ENCODE data around the gene LRRC8A.
"Not testable (repeated sequence)": the region's sequence is repeated elsewhere in the genome, so short reads cannot be mapped to it uniquely, and the experiment has no call there.

Gene LRRC8A

DNA sequence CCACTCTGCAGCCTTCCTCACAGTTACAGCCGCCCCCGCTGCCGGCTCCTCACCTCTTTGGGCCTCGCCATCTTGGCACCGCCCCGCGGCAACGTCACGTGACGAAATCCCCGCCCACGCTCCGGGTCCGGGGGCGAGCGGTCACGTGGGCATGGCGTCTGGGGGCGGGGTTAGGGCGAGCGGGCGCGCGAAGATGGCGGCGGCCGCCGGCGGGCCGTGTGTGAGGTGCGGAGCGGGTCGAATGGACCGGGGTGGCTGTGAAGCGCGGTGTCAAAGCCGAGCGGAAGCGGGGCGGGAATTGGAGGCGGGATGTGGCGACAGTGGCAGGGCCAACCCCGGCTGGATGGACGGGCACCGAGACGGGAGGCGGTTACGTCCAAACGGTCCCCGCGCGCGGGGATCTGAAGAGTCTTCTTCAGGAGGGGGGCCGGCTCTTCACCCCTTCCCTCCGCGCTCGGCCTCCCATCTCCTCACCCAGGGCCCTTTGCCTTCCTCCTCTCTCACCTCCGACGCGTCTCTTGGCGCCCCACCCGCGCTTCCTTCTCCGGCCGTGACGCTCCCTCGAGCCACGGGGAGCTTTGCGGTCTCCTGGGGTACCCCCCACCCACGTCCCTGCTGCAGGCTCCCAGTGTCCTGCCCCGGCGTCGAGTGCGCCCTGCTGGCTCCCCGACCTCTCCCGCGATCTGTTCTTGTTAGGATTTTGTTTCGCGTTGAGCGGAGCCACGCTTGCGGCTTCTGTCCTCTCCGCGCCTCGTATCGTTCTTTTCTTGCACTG is 65.8 kb downstream of the LRRC8A start, which contains the start of the genes DOLK and NUP188:
Gene DOLK, minus strand, starts transcription at position 77 of the 775 bp plus-strand sequence. CDS start 300 bp downstream, outside the sequence.
Gene NUP188, plus strand, starts transcription at position 173 of the 775 bp plus-strand sequence. Its CDS starts 21 bp downstream, at position 194.
- Histone ChIP-seq H2AFZ (ENCODE audit: low read depth, low read length) (peak within 1 kb of the TSS; percentile 100), H3K4me1 (ENCODE audit: control insufficient read depth, insufficient read depth, low read depth, low read length) (peaks cover 11% of the 10 kb centered on the region), H3K18ac (ENCODE audit: low read depth in 1 of 2, low read length in 2 of 2) (peak within 1 kb of the TSS; percentile 90 to 99), H4K91ac (ENCODE audit: low read length) (peak within 1 kb of the TSS; percentile 97), H3K36me3 (ENCODE audit: control insufficient read depth in 1 of 2, insufficient read depth in 2 of 2, low read depth in 1 of 2, low read length in 2 of 2) (peaks cover 41 to 46% of the 10 kb centered on the region in 2 experiments), H2BK15ac (ENCODE audit: low read depth, poor library complexity, severe bottlenecking) (peak within 1 kb of the TSS; percentile 20), H3K9ac (ENCODE audit: low read length) (peak within 1 kb of the TSS; percentile 97), H3K14ac (ENCODE audit: low read length in 2 of 2) (peak within 1 kb of the TSS; percentile 86 to 100), H2BK12ac (ENCODE audit: low read length in 2 of 2) (peak within 1 kb of the TSS in 1 of 2 experiments; percentile 74), H3K4me3 (ENCODE audit: insufficient read depth in 1 of 2, low read depth in 1 of 2, low read length in 2 of 2) (peak within 1 kb of the TSS; percentile 92 to 100), H2BK120ac (ENCODE audit: low read depth, low read length) (no peak within 1 kb of the TSS), H3K79me1 (replicated peaks; ENCODE audit: low read length, poor library complexity, severe bottlenecking) (peaks cover 45% of the 10 kb centered on the region), H3K27me3 (ENCODE audit: control insufficient read depth in 1 of 2, insufficient read depth in 1 of 2, low read length in 2 of 2) (no peaks in the 10 kb centered on the region), H3K9me3 (ENCODE audit: control insufficient read depth, low read length) (no peaks in the 10 kb centered on the region), H3K4me2 (ENCODE audit: low read length, poor library complexity, severe bottlenecking) (peak within 1 kb of the TSS; percentile 97), H2AK5ac (ENCODE audit: low read length, severe bottlenecking) (no peak within 1 kb of the TSS), H4K8ac (ENCODE audit: low read length) (peak within 1 kb of the TSS; percentile 96), H2BK5ac (ENCODE audit: low read depth, low read length, poor library complexity, severe bottlenecking) (peak within 1 kb of the TSS; percentile 45), H3K4ac (ENCODE audit: low read depth in 1 of 2, low read length in 2 of 2) (peak within 1 kb of the TSS; percentile 91 to 98), H3K23ac (ENCODE audit: low read length in 2 of 2) (peak within 1 kb of the TSS; percentile 64 to 100), H3K27ac (ENCODE audit: low read length, poor library complexity, severe bottlenecking) (peak within 1 kb of the TSS; percentile 88)
- WGBS: under 1% methylated on average over 76 of the region's 86 CpGs
- DNase-seq: peak; percentile 92

- not testable (repeated sequence) for H4K8ac ChIP-seq (ENCODE audit: low read length); H2AFZ ChIP-seq (ENCODE audit: low read depth, low read length); H2AK5ac ChIP-seq (ENCODE audit: low read length, severe bottlenecking); H3K4ac ChIP-seq (ENCODE audit: low read depth in 1 of 2, low read length in 2 of 2); H3K9ac ChIP-seq (ENCODE audit: low read length); DNase-seq; H3K27me3 ChIP-seq (ENCODE audit: control insufficient read depth in 1 of 2, insufficient read depth in 1 of 2, low read length in 2 of 2); H3K79me1 ChIP-seq (replicated peaks; ENCODE audit: low read length, poor library complexity, severe bottlenecking); H3K9me3 ChIP-seq (ENCODE audit: control insufficient read depth, low read length); H2BK15ac ChIP-seq (ENCODE audit: low read depth, poor library complexity, severe bottlenecking); H3K23ac ChIP-seq (ENCODE audit: low read length in 2 of 2); H3K4me3 ChIP-seq (ENCODE audit: insufficient read depth in 1 of 2, low read depth in 1 of 2, low read length in 2 of 2); H3K4me2 ChIP-seq (ENCODE audit: low read length, poor library complexity, severe bottlenecking); H4K91ac ChIP-seq (ENCODE audit: low read length); H3K14ac ChIP-seq (ENCODE audit: low read length in 2 of 2); H3K18ac ChIP-seq (ENCODE audit: low read depth in 1 of 2, low read length in 2 of 2); H2BK120ac ChIP-seq (ENCODE audit: low read depth, low read length); H2BK5ac ChIP-seq (ENCODE audit: low read depth, low read length, poor library complexity, severe bottlenecking); H3K27ac ChIP-seq (ENCODE audit: low read length, poor library complexity, severe bottlenecking); H3K4me1 ChIP-seq (ENCODE audit: control insufficient read depth, insufficient read depth, low read depth, low read length); H2BK12ac ChIP-seq (ENCODE audit: low read length in 2 of 2)
- 98% methylated on average over 7 of the region's 9 CpGs for WGBS
- H3K36me3 ChIP-seq (ENCODE audit: control insufficient read depth in 1 of 2, insufficient read depth in 2 of 2, low read depth in 1 of 2, low read length in 2 of 2): peaks cover 29 to 71% of the 10 kb centered on the region in 2 experiments
Measured at GRCh38 chr9:128961403-128961802, 79.5 kb downstream of the LRRC8A start.
